ENCODE results near the gene DUSP19. TPM values are rescaled to one million over a fixed set of nuclear protein-coding genes. Genes with fewer than 3 reads are reported as not detected.

The DUSP19 gene
- total RNA-seq, 1 experiment from 2014 or later = 1.8 TPM

GRCh38 chr2:183072177-183072576, 6.4 kb upstream of the DUSP19 start:
- Mint-ChIP-seq H3K27ac (no peak overlapping the region), H3K4me1 (peaks cover 7 to 10% of the 10 kb centered on the region in 2 experiments), H3K36me3 (ENCODE audit: insufficient read depth in 1 of 3, low read depth in 3 of 3) (peaks cover 2 to 12% (median 4%) of the 10 kb centered on the region in 3 experiments; a peak in 3 of 7 replicates), H3K9me3 (peaks cover 12 to 18% of the 10 kb centered on the region in 2 experiments), H3K27me3 (ENCODE audit: low read depth) (no peaks in the 10 kb centered on the region), H3K4me3 (no peak overlapping the region)
- WGBS (ENCODE audit: extremely low coverage, insufficient read length, low lambda C conversion rate) = no CpG with 5 or more reads among the region's 7 CpGs
- Histone ChIP-seq H3K9ac (ENCODE audit: extremely low read depth, insufficient read length, low read length) (no peak overlapping the region), H3K79me2 (ENCODE audit: insufficient read depth, low read length) (no peaks in the 10 kb centered on the region), H3K79me1 (ENCODE audit: insufficient read depth, low read depth, low read length, poor library complexity, severe bottlenecking) (no peaks in the 10 kb centered on the region), H3K56ac (ENCODE audit: insufficient read length, low read depth, low read length) (no peak overlapping the region), H3K18ac (ENCODE audit: insufficient read length, low read depth, low read length) (no peak overlapping the region), H3K4me1 (ENCODE audit: insufficient read depth, low read length) (no peaks in the 10 kb centered on the region), H3K14ac (ENCODE audit: insufficient read depth, low read length) (no peak overlapping the region), H2BK120ac (ENCODE audit: low read depth, low read length, poor library complexity, severe bottlenecking) (no peak overlapping the region), H2BK12ac (ENCODE audit: insufficient read length, low read depth, low read length) (no peak overlapping the region), H3K23me2 (ENCODE audit: insufficient read length, low read depth, low read length, poor library complexity, severe bottlenecking) (no peaks in the 10 kb centered on the region), H4K91ac (ENCODE audit: insufficient read length, low read depth, low read length) (no peak overlapping the region), H3K27ac (ENCODE audit: insufficient read length, low read depth, low read length) (no peak overlapping the region), H2AFZ (ENCODE audit: low read length) (no peak overlapping the region), H2BK5ac (ENCODE audit: insufficient read length, low read length) (no peak overlapping the region), H3K4me2 (ENCODE audit: insufficient read depth, insufficient read length, low read length) (no peak overlapping the region), H4K20me1 (ENCODE audit: control insufficient read depth, insufficient read depth, insufficient read length) (no peaks in the 10 kb centered on the region), H2BK15ac (ENCODE audit: low read depth, low read length) (no peak overlapping the region), H3K9me3 (ENCODE audit: control insufficient read depth, low read depth, low read length) (peaks cover 10% of the 10 kb centered on the region), H3K4ac (ENCODE audit: low read depth, low read length) (no peak overlapping the region), H3K23ac (ENCODE audit: insufficient read length, low read depth, low read length) (no peak overlapping the region), H2BK20ac (ENCODE audit: low read depth, low read length, poor library complexity, severe bottlenecking) (no peak overlapping the region), H3K27me3 (ENCODE audit: insufficient read depth, low read length) (no peaks in the 10 kb centered on the region), H4K8ac (replicated peaks; ENCODE audit: insufficient read length, low read depth, low read length) (no peak overlapping the region), H3T11ph (ENCODE audit: low read length) (no peak overlapping the region), H2AK5ac (ENCODE audit: insufficient read length, low read length) (no peak overlapping the region), H4K5ac (ENCODE audit: insufficient read length, low read depth, low read length) (no peak overlapping the region)
- DNase-seq = no peak
- no peak for TF ChIP-seq CTCF (conservative IDR thresholded peaks at IDR 0.05)
